GM21786 (cell line): ENCODE data around the gene NLRP5.

ENCODE experiments used
- ATAC-seq: cut with Tn5 transposase; IDR thresholded peaks from one replicate; pipeline ENCODE4 v1.9.1; 2021; ENCODE audit not compliant: unreplicated experiment

NLRP5 gene

GRCh38 chr19:56071151-56071550 is 84.6 kb downstream of the NLRP5 start:
- no peak for ATAC-seq

GRCh38 chr19:56076498-56076897 is 89.9 kb downstream of the NLRP5 start:
- ATAC-seq: no peak

- ATAC-seq: no peak
These were observed 93.0 kb downstream of the NLRP5 start for GRCh38 chr19:56079609-56080008.

- peak; percentile 64 for ATAC-seq
These were observed 94.3 kb downstream of the NLRP5 start for GRCh38 chr19:56080669-56081401.

- no peak for ATAC-seq
These were observed 97.1 kb downstream of the NLRP5 start for GRCh38 chr19:56083668-56084067.

GRCh38 chr19:56084835-56085536 is 98.4 kb downstream of the NLRP5 start:
- no peak for ATAC-seq

GRCh38 chr19:56085571-56086275 is 99.1 kb downstream of the NLRP5 start:
- ATAC-seq: no peak

GRCh38 chr19:56086671-56087430 is 100.3 kb downstream of the NLRP5 start:
- ATAC-seq: no peak

- ATAC-seq: no peak
These were observed 101.3 kb downstream of the NLRP5 start for GRCh38 chr19:56087647-56088496.

GRCh38 chr19:56088497-56089215 is 102.1 kb downstream of the NLRP5 start:
- no peak for ATAC-seq

- ATAC-seq: no peak
These were observed 102.8 kb downstream of the NLRP5 start for GRCh38 chr19:56089344-56089743.

- ATAC-seq: no peak
These were observed 104.5 kb downstream of the NLRP5 start for GRCh38 chr19:56091066-56091490.

- ATAC-seq: no peak
These were observed 105.4 kb downstream of the NLRP5 start for GRCh38 chr19:56091751-56092546.

GRCh38 chr19:56092685-56093631 is 106.4 kb downstream of the NLRP5 start:
- ATAC-seq: no peak

- no peak for ATAC-seq
These were observed 107.9 kb downstream of the NLRP5 start for GRCh38 chr19:56094449-56094848.

GRCh38 chr19:56096665-56097064 is 110.1 kb downstream of the NLRP5 start:
- no peak for ATAC-seq

- ATAC-seq: no peak
These were observed 110.7 kb downstream of the NLRP5 start for GRCh38 chr19:56097306-56097705.

GRCh38 chr19:56097776-56098175 is 111.2 kb downstream of the NLRP5 start:
- ATAC-seq: no peak
